HG03159 (cell line): Measurements from ENCODE around the gene STIP1.
A peak's percentile ranks its signal among the peaks of the same experiment; 100 is the strongest.

Source experiments
- ATAC-seq: cut with Tn5 transposase; IDR thresholded peaks from one replicate; pipeline ENCODE4 v1.9.1; 2021; ENCODE audit warnings: mild to moderate bottlenecking, moderate library complexity; ENCODE audit not compliant: unreplicated experiment

The STIP1 gene

GRCh38 chr11:64234647-64235379, 48.8 kb downstream of the STIP1 start:
- no peak for ATAC-seq

GRCh38 chr11:64235437-64236161, 49.6 kb downstream of the STIP1 start:
- ATAC-seq: no peak

- ATAC-seq: no peak
Measured at GRCh38 chr11:64237484-64237951, 51.5 kb downstream of the STIP1 start.

- ATAC-seq: no peak
Measured at GRCh38 chr11:64238076-64238475, 52.1 kb downstream of the STIP1 start.

- ATAC-seq: no peak
Measured at GRCh38 chr11:64238999-64239398, 53.0 kb downstream of the STIP1 start.

- ATAC-seq: peak; percentile 7
Measured at GRCh38 chr11:64239662-64240434, 53.9 kb downstream of the STIP1 start.

- peak; percentile 38 for ATAC-seq
Measured at GRCh38 chr11:64240435-64241240, 54.7 kb downstream of the STIP1 start, which contains the start of gene FKBP2. Gene FKBP2 (plus strand): TSS chr11:64241095. CDS start chr11:64242388, 1,293 bp downstream.

- ATAC-seq: peak; percentile 56
Measured at GRCh38 chr11:64241241-64241490, 55.2 kb downstream of the STIP1 start.

- ATAC-seq: peak; percentile 57
Measured at GRCh38 chr11:64241491-64242374, 55.8 kb downstream of the STIP1 start.

- no peak for ATAC-seq
Measured at GRCh38 chr11:64243236-64243854, 57.4 kb downstream of the STIP1 start.

GRCh38 chr11:64244107-64244506, 58.1 kb downstream of the STIP1 start:
- ATAC-seq: no peak

GRCh38 chr11:64244966-64245365, 59.0 kb downstream of the STIP1 start:
- no peak for ATAC-seq

GRCh38 chr11:64245401-64245796, 59.4 kb downstream of the STIP1 start:
- no peak for ATAC-seq

GRCh38 chr11:64245797-64246620, 60.0 kb downstream of the STIP1 start:
- ATAC-seq: no peak

GRCh38 chr11:64246621-64246870, 60.6 kb downstream of the STIP1 start:
- peak; percentile 12 for ATAC-seq

- ATAC-seq: peak; percentile 42
Measured at GRCh38 chr11:64246871-64247728, 61.1 kb downstream of the STIP1 start, which contains the start of gene PPP1R14B. Gene PPP1R14B (minus strand): TSS chr11:64246943. CDS start chr11:64246673, 270 bp downstream.

- ATAC-seq: no peak
Measured at GRCh38 chr11:64247729-64248531, 62.0 kb downstream of the STIP1 start.
